Measurements from ENCODE around the gene CAMK1G. TPM values are rescaled to one million over a fixed set of nuclear protein-coding genes. Genes with fewer than 3 reads are reported as not detected.

CAMK1G gene
- total RNA-seq (2014; rRNA removed; shearing (Covaris generic)) = not detected in 2 replicates

DNA sequence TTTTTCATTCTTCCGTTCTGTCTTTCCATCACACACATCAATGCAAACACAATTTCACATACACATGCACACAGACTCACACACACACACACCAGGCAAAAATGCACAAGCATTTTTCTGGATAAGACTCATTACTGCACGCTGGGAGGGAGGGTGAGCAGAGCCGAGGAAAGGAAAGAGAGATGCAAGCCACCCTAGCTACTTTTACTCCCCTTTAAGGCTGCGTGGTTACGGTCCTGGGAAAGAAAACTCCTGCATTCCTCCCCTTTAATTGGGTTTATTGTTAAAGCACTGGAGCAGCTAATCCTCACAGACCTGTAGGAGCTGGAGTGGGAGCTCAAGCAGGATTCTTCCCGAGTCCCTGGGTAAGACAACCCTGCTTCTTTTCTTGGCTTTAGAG is at the start of gene CAMK1G:
TSS of gene CAMK1G (plus strand) at position 307 of the 400 bp plus-strand sequence. CDS start 11,270 bp downstream, outside the sequence.
- DNase-seq (ENCODE audit: low spot score) = no peak

- no peak for DNase-seq (ENCODE audit: low spot score)
Observed at GRCh38 chr1:209534496-209535250, 48.8 kb upstream of the CAMK1G start.

- no peak for DNase-seq (ENCODE audit: low spot score)
Observed at GRCh38 chr1:209536843-209537242, 46.7 kb upstream of the CAMK1G start.

GRCh38 chr1:209537336-209538114 is 46.0 kb upstream of the CAMK1G start:
- DNase-seq (ENCODE audit: low spot score) = no peak

- DNase-seq (ENCODE audit: low spot score) = no peak
Observed at GRCh38 chr1:209539576-209539975, 43.9 kb upstream of the CAMK1G start.

DNA sequence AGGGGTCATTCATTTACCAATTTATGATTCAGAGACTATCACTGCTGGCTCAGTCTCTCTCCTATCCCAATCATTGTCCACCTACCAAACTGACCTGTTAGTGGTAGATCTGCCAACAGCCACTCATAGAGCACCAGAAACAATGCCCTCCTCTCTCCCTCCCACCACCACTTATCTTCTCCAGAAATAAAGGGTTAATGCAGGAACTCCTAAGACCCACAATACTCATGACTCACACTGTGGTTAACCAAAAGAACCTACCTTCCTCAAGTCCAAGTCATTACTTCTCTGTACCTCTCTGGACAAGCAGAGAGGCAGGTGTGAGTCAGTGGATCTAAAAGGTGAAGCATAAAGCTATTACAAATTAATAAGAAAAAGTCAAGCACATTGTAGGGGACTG is 40.9 kb upstream of the CAMK1G start:
- peak; percentile 58 for DNase-seq (ENCODE audit: low spot score)

DNA sequence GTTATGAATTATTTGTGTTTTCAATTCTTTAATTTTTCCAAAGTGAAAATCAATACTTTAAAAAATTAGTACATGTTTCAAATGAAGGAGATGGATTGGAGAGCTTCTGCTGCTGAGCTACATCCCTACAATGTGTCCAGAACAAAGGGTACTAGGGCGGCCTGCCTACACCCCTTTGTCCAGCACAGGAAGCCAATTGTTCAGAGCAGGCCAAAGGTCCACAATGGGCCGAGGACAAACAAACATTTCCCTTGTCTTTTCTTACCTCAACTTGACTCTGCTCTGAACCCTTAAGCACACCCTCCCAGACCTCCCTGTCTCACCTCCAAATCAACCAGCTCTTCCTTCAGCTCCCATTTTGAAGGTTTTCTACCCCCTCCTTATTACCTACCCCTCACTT is 39.4 kb upstream of the CAMK1G start:
- DNase-seq (ENCODE audit: low spot score) = no peak

DNA sequence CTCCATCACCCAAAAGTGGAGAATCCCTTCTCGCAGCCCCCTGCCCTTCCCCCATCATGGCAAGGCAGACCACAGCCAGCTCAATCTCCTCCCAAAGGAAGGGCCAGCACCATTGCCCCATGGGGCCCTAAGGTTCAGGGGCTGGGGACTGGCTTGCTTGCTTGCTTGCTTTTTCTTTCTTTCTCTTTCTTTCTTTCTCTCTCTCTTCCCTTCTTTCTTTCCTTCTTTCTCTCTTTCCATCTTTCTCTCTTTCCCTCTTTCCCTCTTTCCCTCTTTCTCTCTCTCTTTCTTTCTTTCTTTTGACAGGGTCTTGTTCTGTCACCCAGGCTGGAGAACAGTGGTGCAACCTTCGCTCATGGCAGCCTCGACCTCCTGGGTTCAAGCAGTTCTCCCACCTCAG is 38.1 kb upstream of the CAMK1G start:
- DNase-seq (ENCODE audit: low spot score) = no peak

- no peak for DNase-seq (ENCODE audit: low spot score)
Observed at GRCh38 chr1:209546390-209547085, 37.0 kb upstream of the CAMK1G start.

GRCh38 chr1:209547626-209548025 is 35.9 kb upstream of the CAMK1G start:
- DNase-seq (ENCODE audit: low spot score) = no peak

DNA sequence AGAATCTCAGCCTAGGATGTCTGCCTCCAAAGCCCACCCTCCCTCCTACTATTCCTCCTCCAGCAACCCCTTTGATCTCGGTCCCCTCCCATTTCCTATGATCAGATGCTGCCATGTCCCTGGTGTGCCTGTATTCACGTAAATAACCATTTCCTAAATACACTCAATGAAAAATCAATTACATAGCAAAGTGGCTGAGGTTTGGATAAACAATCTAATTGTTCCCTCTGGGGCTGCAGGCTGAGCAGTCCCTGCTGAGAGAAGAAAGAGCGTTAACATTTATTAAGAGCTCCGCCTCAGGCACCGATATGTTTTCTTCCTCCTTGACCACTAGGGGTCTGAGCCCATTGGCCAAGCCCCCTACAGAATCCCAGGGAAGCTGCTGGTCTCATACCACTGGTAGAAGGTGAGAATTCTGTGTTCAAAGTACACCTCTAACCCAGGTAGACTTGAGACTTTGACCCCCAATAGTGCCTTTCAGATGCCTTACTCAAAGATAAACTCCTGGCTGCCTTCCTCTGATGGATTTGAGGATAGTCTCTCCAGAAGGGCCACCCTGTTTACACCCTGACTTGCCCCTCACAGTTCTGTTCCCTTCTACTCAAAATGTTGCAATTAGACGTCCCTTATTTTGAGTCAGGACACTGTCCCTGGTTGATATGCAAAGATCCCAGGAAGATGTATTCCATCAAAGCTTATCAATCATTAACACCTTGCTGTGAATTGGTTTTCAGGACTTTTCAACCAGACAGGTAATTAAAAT is 33.9 kb upstream of the CAMK1G start:
- no peak for DNase-seq (ENCODE audit: low spot score)

- DNase-seq (ENCODE audit: low spot score) = no peak
Observed at GRCh38 chr1:209550519-209550918, 33.0 kb upstream of the CAMK1G start.

GRCh38 chr1:209552406-209553264 is 30.9 kb upstream of the CAMK1G start:
- DNase-seq (ENCODE audit: low spot score) = no peak

- no peak for DNase-seq (ENCODE audit: low spot score)
Observed at GRCh38 chr1:209554761-209555611, 28.5 kb upstream of the CAMK1G start.

GRCh38 chr1:209556162-209556690 is 27.3 kb upstream of the CAMK1G start:
- DNase-seq (ENCODE audit: low spot score) = no peak

GRCh38 chr1:209557221-209557620 is 26.3 kb upstream of the CAMK1G start:
- no peak for DNase-seq (ENCODE audit: low spot score)

- DNase-seq (ENCODE audit: low spot score) = no peak
Observed at GRCh38 chr1:209560529-209560928, 23.0 kb upstream of the CAMK1G start.

- no peak for DNase-seq (ENCODE audit: low spot score)
Observed at GRCh38 chr1:209560952-209561351, 22.6 kb upstream of the CAMK1G start.

GRCh38 chr1:209561532-209561931 is 22.0 kb upstream of the CAMK1G start:
- DNase-seq (ENCODE audit: low spot score) = no peak

DNA sequence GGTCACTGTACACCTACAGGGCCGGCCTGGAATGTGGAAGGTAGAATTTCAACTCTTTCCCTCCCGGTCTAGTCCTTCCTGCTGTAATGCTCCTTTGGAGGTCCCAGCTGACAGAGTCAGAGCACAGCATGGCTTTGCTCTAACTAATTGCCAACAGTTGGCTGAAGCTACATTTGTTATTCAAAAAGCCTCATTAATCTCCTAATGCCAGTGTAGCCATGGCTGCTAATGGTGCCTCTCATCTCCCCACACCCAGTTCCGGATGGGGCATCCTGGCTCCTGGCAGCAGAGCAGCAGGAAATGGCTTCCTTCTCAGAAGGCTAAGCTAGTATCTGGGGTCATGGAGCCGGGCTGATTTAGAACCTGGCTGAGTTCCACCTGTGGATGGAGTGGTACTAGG is 18.7 kb upstream of the CAMK1G start:
- DNase-seq (ENCODE audit: low spot score) = no peak

Measured in H4 (cell line).